CD4-positive, CD25-positive, alpha-beta regulatory T cell (primary cell): ENCODE results near the gene SOX6. TPM values are rescaled to one million over a fixed set of nuclear protein-coding genes. Genes with fewer than 3 reads are reported as not detected.

Experiments used
- ATAC-seq, 2 donors: fragments of 150-1000 bp; cut with Tn5 transposase; one replicate each; pipeline ENCODE4 v1.10.0; 2021; ENCODE audit warnings: low read depth in 2 of 2, moderate number of reproducible peaks in 2 of 2, moderate library complexity in 1 of 2
- DNase-seq, 3 donors: peaks; one replicate each; pipeline versions ENCODE4 v3.0.0 to v3.0.0-alpha.2; 2012 to 2022; ENCODE audit warnings: mixed read lengths in 1 of 3
- H3K27ac ChIP-seq: one replicate; pipeline ENCODE4 v1.7.0; 2013; ENCODE audit warnings: mild to moderate bottlenecking, low read length; ENCODE audit not compliant: insufficient read depth, poor library complexity, severe bottlenecking
- H3K27me3 ChIP-seq: one replicate; pipeline ENCODE4 v1.7.0; 2013; ENCODE audit warnings: low read length; ENCODE audit not compliant: control insufficient read depth, insufficient read depth
- H3K36me3 ChIP-seq: one replicate; pipeline ENCODE4 v1.7.0; 2013; ENCODE audit warnings: mild to moderate bottlenecking, low read length, moderate library complexity; ENCODE audit not compliant: control insufficient read depth, insufficient read depth
- H3K4me1 ChIP-seq: 2 replicates; pipeline ENCODE4 v1.7.0; 2013; ENCODE audit warnings: mild to moderate bottlenecking, low read length; ENCODE audit not compliant: insufficient read depth, control insufficient read depth, poor library complexity, severe bottlenecking
- H3K4me3 ChIP-seq: one replicate; pipeline ENCODE4 v1.7.0; 2013; ENCODE audit warnings: low read depth, mild to moderate bottlenecking, low read length, moderate library complexity
- H3K9me3 ChIP-seq, 2 experiments: 1 replicate in 1 of 2; 2 replicates in 1 of 2; pipeline ENCODE4 v1.7.0; 2013; ENCODE audit warnings: low read length in 2 of 2, mild to moderate bottlenecking in 1 of 2, moderate library complexity in 1 of 2; ENCODE audit not compliant: control insufficient read depth in 2 of 2
- H3K27ac Mint-ChIP-seq, 3 donors: one replicate each; pipeline ENCODE4 v1.8.0; 2020 to 2022; ENCODE audit warnings: mild to moderate bottlenecking in 3 of 3, mixed read lengths in 3 of 3, moderate library complexity in 2 of 3
- H3K27me3 Mint-ChIP-seq: one replicate; pipeline ENCODE4 v1.8.0; 2022; ENCODE audit warnings: mild to moderate bottlenecking, mixed read lengths
- H3K36me3 Mint-ChIP-seq: one replicate; pipeline ENCODE4 v1.8.0; 2020; ENCODE audit warnings: mixed read lengths
- H3K4me1 Mint-ChIP-seq, 4 donors: one replicate each; pipeline ENCODE4 v1.8.0; 2020 to 2022; ENCODE audit warnings: mixed read lengths in 4 of 4, mild to moderate bottlenecking in 1 of 4
- H3K4me3 Mint-ChIP-seq, 4 donors: one replicate each; pipeline ENCODE4 v1.8.0; 2020 to 2022; ENCODE audit warnings: mild to moderate bottlenecking in 4 of 4, mixed read lengths in 4 of 4, moderate library complexity in 3 of 4
- H3K9me3 Mint-ChIP-seq, 7 donors: one replicate each; pipeline ENCODE4 v1.8.0; 2020 to 2022; ENCODE audit warnings: mixed read lengths in 7 of 7, mild to moderate bottlenecking in 3 of 7, moderate library complexity in 2 of 7
- polyA plus RNA-seq, 4 donors: library from polyadenylated mRNA; unstranded; fragments of 300-500 nt; fragmentation: Illumina TruSeq; gene quantifications; one replicate each; pipeline ENCODE4 v1.2.3, GENCODE V29; 2021
- total RNA-seq: library from RNA; stranded (reverse); gene quantifications from one replicate; pipeline ENCODE4 v1.2.3, GENCODE V29; 2022

SOX6 gene
- total and polyA plus RNA-seq, 5 donors from 2014 or later = 0.05 TPM; not detected in 4

DNA sequence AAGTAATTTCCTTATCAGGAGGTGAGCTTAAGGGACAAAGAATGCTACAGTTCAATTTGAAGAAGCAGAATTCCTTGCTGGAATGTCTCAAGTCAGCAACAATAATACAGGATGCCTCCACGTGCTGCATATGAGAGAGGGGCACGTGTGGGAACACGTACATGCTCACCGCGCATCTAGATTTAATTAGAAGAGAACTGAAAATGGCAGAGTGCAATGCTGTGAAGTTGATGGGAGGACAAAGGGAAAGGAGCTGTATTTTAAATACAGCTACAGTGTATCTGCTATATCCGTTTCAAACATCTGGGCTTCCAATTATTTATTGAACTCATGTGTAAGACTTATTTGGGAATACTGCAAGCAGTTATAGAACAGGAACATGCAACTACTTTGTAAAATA lies 328.7 kb downstream of the SOX6 start:
- Histone ChIP-seq H3K9me3 (no peaks in the 10 kb centered on the region), H3K36me3 (no peaks in the 10 kb centered on the region), H3K27me3 (no peaks in the 10 kb centered on the region), H3K4me1 (no peaks in the 10 kb centered on the region), H3K27ac (no peak overlapping the region), H3K4me3 (no peak overlapping the region)
- peaks cover 0 to 4% (median 1%) of the 10 kb centered on the region in 7 donors for H3K9me3 Mint-ChIP-seq
- no peak overlapping the region for H3K27ac Mint-ChIP-seq
- H3K27me3 Mint-ChIP-seq = no peaks in the 10 kb centered on the region
- ATAC-seq (no peak), DNase-seq (no peak)
- H3K36me3 Mint-ChIP-seq = no peaks in the 10 kb centered on the region
- no peaks in the 10 kb centered on the region for H3K4me1 Mint-ChIP-seq
- H3K4me3 Mint-ChIP-seq = no peak overlapping the region

DNA sequence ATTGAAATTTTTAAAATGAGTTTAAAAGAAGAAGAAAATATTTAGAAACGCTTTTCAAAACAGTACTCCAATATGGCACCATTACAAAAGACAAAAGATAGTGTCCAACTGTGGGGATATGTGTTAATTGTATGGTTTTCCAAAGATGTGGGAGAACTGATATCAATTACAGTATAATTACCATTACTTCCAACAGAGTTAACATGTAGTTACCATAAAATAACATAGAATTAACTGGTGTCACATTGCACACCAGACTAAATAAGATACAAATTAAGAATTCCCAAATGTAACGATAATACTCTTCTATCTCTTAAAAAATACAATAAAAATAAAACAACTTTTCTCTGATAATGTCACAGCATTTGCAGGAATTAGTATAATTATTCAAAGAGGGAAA lies 329.5 kb downstream of the SOX6 start:
- Mint-ChIP-seq H3K4me3 (no peak overlapping the region), H3K27ac (no peak overlapping the region), H3K9me3 (peaks cover 0 to 4% (median 1%) of the 10 kb centered on the region in 7 donors), H3K4me1 (no peaks in the 10 kb centered on the region), H3K36me3 (no peaks in the 10 kb centered on the region), H3K27me3 (no peaks in the 10 kb centered on the region)
- no peak for DNase-seq
- H3K4me3 ChIP-seq = no peak overlapping the region
- ATAC-seq = no peak
- H3K27ac ChIP-seq = no peak overlapping the region
- H3K36me3 ChIP-seq = no peaks in the 10 kb centered on the region
- no peaks in the 10 kb centered on the region for H3K27me3 ChIP-seq
- no peaks in the 10 kb centered on the region for H3K4me1 ChIP-seq
- H3K9me3 ChIP-seq = no peaks in the 10 kb centered on the region

DNA sequence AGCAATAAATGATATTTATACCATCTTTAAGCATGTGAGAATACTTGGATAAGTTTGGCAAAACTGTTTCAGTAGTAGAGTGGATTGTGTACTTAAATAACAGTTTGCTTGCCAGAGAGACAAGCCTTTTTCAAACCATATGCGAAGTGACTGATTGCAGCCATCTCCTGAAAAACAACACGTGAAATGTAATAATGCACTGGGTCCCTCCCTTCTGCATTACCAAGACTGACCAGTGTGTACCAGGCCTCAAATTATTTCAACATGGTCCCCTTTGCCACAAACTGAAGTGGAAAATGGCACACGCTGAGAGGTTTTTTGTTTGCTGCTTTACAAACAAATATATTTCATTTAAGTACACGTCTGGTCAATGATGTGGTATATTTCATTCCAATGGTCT lies 337.4 kb downstream of the SOX6 start:
- DNase-seq = no peak
- no peaks in the 10 kb centered on the region for H3K36me3 Mint-ChIP-seq
- Histone ChIP-seq H3K4me3 (no peak overlapping the region), H3K4me1 (no peaks in the 10 kb centered on the region), H3K27me3 (no peaks in the 10 kb centered on the region), H3K27ac (no peak overlapping the region), H3K9me3 (no peaks in the 10 kb centered on the region), H3K36me3 (no peaks in the 10 kb centered on the region)
- ATAC-seq = no peak
- no peaks in the 10 kb centered on the region for H3K27me3 Mint-ChIP-seq
- H3K4me3 Mint-ChIP-seq = no peak overlapping the region
- peaks cover 0 to 9% (median 3%) of the 10 kb centered on the region in 7 donors for H3K9me3 Mint-ChIP-seq
- no peak overlapping the region for H3K27ac Mint-ChIP-seq
- H3K4me1 Mint-ChIP-seq = no peaks in the 10 kb centered on the region

DNA sequence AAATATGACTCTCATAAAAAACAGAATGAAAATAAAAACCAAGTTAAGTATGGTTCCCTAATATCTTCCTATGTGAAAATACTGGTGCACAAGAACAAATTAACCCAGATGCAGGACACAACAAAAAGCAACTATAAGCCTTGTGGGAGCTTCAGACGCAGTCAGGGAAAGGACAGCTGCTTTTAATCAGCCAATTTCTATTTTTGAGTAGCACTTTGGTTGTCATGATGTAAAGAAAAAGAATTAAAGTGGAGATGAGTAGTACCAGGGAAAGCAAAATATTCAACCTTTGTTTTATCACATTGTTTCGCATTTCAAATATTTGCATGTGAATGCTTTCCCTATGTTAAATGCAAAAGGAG lies 339.9 kb downstream of the SOX6 start:
- H3K27ac Mint-ChIP-seq = no peak overlapping the region
- Histone ChIP-seq H3K9me3 (no peaks in the 10 kb centered on the region), H3K4me3 (no peak overlapping the region), H3K27ac (no peak overlapping the region), H3K36me3 (no peaks in the 10 kb centered on the region), H3K4me1 (no peaks in the 10 kb centered on the region), H3K27me3 (no peaks in the 10 kb centered on the region)
- DNase-seq (no peak), ATAC-seq (no peak)
- no peak overlapping the region for H3K4me3 Mint-ChIP-seq
- no peaks in the 10 kb centered on the region for H3K27me3 Mint-ChIP-seq
- H3K36me3 Mint-ChIP-seq = no peaks in the 10 kb centered on the region
- H3K9me3 Mint-ChIP-seq = peaks cover 0 to 9% (median 3%) of the 10 kb centered on the region in 7 donors
- H3K4me1 Mint-ChIP-seq = no peaks in the 10 kb centered on the region

DNA sequence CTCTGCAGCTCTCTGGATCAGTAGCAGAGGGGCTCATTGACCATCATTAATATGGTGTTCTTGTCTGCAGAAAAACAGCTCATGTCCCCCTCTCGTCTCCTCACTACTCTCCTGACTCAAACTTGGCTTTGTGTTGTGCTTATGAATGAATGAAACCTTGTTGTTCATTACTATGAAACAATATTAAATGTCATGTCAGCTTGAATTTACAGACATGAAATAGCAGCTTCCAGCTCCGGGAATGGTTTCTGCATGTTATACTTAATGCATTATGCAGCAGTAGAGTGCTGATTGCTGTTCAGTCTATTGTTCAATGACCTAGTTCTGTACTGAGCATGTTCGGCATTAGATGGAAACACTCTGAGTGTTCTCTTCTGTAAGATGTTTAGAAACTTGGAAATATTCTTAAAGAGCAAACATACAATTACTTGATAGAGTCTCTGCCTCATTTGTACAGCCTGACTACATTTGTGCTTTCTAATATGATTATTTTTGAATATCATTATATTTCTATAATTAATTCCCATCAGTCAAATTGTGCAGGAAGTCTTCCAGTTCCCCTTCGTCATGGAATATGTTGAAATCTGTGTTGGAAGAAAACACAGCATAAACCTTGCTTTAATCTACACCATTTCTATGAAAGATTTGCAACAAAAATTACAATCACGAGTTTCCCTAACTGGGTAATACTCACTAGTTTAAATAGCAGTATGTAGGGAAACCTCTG lies 340.4 kb downstream of the SOX6 start:
- H3K36me3 Mint-ChIP-seq = no peaks in the 10 kb centered on the region

DNA sequence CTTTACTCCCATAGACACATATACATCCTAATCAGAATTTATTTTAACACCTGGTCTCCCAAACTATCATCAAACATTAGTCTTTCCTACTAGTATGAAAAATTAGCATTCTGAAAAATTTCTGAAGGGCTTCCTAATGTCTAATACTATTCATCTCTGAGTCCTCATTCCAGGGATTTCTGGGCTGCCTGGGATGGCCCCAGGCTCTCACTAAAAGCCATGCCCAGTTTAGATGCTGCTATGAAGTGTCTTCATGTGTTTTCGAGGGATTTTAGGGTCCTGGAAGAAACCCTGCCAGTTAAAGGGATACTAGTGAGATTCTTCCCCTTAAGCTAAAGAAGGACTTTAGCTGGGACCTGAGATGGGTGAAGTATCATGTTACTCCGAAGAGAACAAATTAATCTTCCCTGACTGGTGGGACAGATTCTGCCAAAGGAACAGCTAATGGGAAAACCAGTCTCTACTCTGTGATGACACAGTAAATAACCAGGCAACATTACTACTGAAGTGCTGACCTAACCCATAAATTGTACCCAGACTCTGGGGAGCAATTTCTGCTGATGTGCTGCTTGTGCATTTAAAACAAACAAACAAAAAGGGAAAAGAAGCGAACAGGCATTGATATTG lies 342.6 kb downstream of the SOX6 start:
- Histone ChIP-seq H3K36me3 (no peaks in the 10 kb centered on the region), H3K4me3 (no peak overlapping the region), H3K27me3 (no peaks in the 10 kb centered on the region), H3K4me1 (no peaks in the 10 kb centered on the region), H3K9me3 (no peaks in the 10 kb centered on the region), H3K27ac (no peak overlapping the region)
- Mint-ChIP-seq H3K27me3 (no peaks in the 10 kb centered on the region), H3K4me3 (no peak overlapping the region), H3K4me1 (no peaks in the 10 kb centered on the region), H3K9me3 (peaks cover 0 to 3% (median 0%) of the 10 kb centered on the region in 7 donors), H3K36me3 (no peaks in the 10 kb centered on the region), H3K27ac (no peak overlapping the region)
- ATAC-seq = no peak
- DNase-seq = no peak

More for the DNA sequence above, 340.4 kb downstream of the SOX6 start:
- H3K27ac ChIP-seq = no peak overlapping the region
- H3K4me1 ChIP-seq = no peaks in the 10 kb centered on the region
- no peaks in the 10 kb centered on the region for H3K27me3 ChIP-seq
- ATAC-seq = no peak
- H3K4me3 ChIP-seq = no peak overlapping the region
- H3K36me3 ChIP-seq = no peaks in the 10 kb centered on the region
- no peak overlapping the region for H3K27ac Mint-ChIP-seq
- H3K9me3 Mint-ChIP-seq = peaks cover 0 to 9% (median 3%) of the 10 kb centered on the region in 7 donors
- no peaks in the 10 kb centered on the region for H3K9me3 ChIP-seq
- H3K4me3 Mint-ChIP-seq = no peak overlapping the region
- H3K4me1 Mint-ChIP-seq = no peaks in the 10 kb centered on the region
- no peaks in the 10 kb centered on the region for H3K27me3 Mint-ChIP-seq
- no peak for DNase-seq

DNA sequence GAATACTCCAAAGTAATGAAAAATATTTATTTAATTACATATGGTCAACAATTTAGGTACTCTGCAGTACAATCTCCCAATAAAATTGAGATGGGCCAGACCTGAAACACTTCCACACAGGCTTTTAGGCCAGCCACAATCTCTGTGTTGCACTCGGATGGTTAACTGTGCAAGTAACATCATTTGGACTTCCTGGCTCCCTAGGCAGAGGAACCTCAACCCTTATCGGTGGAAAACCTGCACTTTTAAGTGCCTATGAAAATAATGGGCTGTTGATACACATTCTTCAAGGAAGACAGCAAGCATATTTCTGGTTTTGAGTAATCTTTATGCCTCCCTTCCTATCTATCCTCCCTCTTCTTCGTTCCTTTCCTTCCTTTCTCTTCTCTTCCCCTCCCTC lies 343.1 kb downstream of the SOX6 start:
- Mint-ChIP-seq H3K4me3 (no peak overlapping the region), H3K9me3 (peaks cover 0 to 3% (median 0%) of the 10 kb centered on the region in 7 donors), H3K36me3 (no peaks in the 10 kb centered on the region), H3K27ac (no peak overlapping the region), H3K27me3 (no peaks in the 10 kb centered on the region), H3K4me1 (no peaks in the 10 kb centered on the region)
- ATAC-seq (no peak), DNase-seq (no peak)
- Histone ChIP-seq H3K4me3 (no peak overlapping the region), H3K4me1 (no peaks in the 10 kb centered on the region), H3K36me3 (no peaks in the 10 kb centered on the region), H3K27ac (no peak overlapping the region), H3K27me3 (no peaks in the 10 kb centered on the region), H3K9me3 (no peaks in the 10 kb centered on the region)
